ENCODE measurements around the gene GSTO2.

Gene GSTO2

DNA sequence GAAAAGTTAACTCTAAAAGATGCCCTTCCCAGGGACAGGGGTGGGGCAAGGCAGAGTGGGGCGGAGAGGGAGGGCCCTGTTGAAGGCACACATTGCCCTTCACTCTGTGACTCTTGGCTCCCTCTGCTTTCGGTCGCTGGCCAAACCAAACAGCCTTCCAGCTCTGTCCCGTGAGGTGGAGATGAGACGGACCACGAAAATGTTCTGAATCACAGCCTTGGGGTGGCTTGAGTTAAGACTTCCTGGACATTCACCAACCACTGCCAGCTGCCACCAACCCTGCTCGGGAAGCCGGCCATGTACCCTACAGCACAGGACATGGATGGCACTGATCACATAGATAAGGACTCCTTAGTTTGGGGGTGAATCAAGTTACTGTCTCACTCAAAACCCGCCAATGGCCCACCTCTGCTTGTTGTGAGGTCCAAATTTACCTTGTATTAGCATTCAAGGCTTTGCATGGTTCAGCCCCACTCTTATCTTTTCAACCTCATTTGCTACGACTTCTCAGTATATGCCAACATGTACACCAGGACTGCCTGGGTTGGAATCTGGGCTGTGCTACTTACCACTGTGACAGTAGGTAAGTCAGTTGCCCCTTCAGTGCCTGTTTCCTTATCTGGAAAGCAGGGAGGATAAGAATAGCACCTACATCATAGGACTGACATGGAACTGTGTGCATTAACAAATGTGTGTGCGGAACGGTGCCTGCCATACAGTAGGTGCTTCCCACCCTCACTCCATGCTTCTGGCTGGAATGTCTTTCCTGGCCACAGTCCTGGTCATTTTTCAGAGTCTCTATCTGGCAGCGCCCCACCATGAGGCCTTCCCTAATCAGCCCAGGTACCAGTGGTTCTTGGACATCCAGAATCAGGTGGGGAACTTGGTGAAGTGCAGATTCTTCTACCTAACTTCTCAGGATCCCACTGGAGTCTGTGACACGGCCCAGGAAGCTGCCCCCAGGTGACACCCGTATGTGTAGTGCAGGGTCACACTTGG, 41.3 kb downstream of the GSTO2 start:
- no peak for DNase-seq

DNA sequence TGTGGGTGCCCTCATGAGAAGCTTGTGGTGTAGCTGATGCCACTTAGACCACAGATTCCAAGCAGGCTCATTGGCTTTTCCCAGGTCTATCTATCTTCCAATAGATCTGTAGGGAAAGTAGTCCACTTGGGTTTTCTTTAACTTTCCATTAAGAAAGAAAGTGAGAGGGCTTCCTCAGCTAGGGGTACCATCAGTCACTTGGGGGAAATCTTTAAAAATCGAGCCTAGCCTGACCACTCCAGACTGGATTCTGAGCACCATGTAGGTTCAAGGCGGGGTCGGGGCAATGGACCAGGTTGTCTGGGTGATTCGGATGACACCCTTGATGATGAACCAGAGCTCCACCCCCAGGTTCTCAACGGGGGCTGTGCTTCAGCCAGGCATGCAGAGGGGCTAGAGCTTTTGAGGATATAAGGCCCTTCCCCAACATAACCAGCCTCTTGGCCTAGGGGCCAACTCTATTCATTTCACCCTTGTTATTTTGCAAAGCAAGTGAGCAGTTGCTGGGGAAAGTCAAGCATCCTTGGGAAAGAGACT, 42.3 kb downstream of the GSTO2 start:
- no peak for DNase-seq

DNA sequence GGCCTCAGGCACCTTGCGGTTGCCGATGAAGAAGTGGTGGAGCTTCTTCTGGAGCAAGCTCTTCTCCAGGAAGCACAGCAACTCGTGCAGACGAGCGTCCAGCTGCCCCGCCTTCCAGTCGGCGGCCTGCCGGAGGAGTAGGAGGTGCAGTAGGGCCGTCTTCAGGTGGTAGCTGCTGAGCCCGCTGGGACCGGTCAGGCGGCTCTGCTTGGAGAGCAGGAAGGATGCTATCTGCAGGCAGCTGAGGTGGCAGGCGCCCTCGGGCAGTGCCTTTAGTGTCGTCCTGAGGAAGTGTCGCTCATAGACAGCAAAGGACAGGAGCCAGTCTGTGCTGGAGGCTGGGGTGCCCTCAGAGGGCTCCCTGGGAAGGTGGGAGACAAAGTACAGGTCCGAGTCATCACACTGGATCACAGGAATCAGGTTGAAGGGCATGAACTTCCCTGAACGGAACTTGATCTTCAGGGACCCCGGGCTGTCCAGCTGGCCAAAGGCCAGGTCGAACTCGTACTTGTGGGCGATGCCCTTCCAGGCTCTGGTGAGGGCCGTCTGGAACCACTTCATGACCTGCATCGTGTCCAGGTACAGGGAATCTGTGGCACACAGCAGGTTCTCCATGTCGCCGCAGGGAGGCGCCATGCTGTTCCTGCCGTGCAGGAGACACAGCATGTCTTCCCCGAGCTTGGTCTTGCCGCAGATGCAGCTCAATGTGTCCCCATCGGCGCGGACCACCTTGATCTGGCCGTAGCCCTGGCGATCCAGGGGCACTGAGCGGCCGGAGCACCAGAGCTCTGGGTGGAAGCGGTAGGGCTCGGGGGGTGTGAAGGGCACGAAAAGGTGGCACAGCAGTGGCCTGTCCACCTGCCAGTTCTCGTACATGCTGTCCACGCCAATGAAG, 45.9 kb downstream of the GSTO2 start:
- DNase-seq, result no peak

DNA sequence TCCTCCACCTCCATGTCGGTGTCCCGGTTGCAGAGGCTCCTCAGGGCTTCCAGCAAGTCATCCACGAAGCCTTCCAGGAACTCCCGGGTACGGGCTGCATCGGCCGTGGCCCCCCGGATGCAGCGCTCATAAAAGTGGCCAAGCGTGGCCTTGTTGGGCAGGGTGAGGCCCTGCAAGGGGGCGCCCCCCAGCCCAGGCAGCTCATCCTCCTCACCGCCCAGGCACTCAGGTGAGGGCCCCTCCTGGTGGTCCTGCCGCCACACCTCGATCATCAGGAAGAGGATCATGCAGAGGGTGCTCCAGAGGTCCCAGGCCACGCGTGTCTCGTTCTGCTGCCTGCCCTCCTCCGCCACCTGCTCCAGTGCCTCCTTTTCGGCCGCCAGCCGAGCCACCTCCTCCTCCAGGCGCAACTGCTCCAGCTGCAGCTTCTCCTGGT, 46.5 kb downstream of the GSTO2 start:
- no peak for DNase-seq

DNA sequence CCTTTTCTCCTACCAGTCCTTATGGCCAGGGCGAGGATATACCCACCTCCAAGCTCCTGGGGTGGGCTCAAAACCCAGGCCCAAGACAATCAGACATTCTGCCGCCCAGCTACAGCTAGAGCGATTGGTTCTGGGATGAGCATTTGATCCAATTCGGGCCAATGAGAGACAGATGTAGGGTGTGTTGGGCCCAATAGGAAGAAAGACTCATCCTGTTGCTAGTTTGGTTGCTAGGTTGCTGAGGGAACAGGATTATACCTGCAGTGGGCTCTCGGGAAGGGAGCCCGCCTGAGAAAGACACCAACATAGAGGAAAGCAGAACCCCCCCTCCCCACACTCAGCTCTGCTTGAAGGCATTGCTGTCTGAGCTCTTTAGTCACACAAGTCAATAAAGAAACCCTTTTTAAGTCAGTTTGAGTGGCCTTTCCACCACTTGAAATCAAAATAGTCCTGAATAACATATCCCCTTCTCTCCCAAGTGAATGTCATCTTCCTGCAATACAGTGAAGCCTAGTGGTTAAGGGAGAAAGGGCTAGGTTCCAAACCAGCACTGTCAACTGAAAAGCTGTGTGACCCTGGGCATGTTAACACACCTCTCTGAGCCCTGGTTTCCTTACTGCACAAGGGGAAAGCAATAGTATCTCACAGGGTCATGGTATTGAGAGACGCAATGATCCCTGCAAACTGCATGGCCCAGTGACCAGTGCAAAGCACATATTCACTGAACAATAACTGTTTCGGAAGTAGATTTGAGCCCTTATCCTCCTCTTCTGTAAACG, 47.5 kb downstream of the GSTO2 start:
- DNase-seq, result no peak

DNA sequence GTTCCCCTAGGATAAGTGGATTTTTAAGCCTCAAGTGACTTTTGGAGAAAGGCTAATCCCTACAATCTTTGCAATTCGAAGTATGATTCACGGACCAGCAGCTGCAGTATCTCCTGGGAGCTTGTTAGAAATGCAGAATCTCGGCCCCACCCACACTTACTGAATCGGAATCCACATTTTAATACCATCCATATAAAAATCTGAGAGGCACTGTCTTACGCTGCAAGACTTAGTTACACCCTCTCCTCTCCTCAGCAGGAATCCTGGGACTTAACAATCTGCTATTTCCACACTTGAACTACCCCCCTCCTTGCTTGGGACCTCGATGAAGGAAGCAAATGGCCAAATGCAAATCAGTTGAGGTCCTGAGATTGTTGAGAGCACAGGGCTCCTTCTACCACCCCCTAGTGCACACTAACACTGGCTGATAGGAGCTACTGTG, 48.3 kb downstream of the GSTO2 start:
- DNase-seq, result no peak

DNA sequence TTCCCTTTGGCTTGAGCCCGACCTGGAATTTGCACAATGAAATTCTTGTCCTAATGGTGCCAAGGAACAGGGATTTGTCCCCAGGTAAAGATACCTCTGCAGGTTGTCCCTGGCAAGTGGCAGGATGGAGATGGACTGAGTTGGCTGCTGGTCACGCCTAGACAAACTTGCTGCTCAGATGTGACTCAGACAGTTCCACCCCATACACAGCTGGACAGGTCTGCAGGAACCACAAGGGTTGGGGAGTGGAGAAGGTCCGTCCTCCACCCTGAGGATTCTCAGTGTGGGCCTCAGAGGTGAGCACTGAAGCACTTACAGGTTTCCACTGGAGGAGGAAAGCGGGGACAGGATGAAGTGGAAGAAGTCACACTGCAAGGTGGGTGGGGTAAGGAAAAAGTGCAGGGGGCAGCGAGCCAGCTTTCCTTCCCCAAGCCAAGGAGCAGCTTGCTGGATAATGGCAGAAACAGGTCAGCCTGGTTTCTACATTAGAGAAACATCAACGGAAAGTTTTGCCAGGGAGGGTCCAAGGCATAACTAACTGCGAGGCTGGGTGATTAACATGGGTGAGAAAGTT, 48.8 kb downstream of the GSTO2 start:
- no peak for DNase-seq

DNA sequence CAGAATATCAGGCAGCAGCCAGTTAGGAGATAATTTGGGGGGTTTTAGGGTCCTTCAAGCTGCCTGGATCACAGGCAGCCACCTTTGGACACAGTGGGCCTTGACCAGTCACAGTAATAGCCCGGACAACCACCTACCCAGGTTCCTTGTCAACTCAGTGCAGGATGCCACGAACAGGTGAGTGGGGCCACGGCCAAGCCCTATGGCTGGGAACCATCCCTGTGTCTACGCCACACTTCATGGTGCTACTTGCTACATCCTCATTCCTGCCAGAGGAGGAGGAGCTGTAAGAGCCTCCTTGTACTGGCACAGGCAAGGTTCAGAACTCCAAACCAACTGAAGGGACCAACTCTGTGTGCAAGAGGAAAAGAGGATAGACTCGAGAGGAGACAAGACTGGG, 49.3 kb downstream of the GSTO2 start:
- no peak for DNase-seq

DNA sequence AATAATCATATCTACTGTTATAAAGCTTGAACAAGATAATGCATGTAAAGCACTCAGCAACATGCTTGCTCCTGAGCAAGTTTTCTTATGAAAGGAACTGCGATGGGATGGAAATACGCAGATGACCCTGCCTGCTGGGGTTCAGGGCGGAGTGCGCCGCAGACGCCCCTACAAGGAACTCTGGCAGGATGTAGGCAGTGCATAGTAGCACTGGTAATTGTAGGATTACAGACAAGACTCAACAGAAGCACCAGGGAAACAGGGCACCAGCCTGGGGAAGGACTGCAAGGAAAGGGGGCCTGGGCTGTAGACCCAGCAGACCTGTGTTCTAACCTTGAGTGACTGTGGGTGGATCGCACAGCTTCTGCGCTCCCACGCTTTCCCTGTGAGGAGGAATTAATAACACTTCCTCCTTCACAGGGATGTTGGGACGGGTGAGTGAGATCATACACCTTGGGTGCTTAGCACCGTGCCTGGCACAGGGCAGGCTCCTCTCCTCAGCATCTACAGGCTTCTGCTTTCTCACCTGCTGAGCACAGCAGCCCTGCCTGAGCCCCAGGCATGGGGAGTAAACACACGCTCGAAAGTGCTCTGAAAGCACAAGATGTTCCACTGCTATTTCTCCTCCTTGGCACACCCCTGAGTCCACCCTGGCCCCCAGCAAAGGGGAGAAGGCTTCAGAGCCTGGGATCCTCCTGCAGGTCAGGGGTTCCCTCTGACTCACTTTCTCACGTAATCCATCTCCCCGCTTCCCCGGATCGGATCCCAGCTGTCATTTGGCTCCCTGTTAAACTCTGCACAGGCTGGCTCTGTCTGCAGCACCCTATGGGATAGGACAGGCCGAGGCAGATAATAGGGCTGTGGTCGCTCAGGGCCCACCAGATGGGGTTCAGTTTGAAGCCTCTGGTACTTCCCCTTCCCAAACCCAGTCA, 50.1 kb downstream of the GSTO2 start:
- DNase-seq, result no peak

DNA sequence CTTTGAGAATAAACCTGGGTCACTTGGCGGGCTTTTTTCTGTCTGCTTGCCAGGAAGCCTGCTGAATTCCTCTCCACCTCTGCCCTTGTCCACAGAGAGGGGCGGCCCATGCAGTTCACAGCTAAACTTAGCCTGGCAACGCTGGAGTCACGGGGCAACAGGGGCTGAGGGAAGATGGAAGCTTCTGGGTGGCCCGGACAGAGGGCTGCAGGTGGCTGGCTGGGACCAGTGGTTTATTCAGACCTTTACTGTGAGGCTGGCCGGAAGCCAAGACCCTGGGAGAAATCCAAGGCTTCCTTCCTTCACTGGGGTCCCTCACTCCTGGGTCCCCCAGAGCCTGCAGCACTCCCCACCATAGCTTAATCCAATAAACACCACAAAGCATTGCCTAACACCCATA, 52.2 kb downstream of the GSTO2 start:
- DNase-seq, result no peak

DNA sequence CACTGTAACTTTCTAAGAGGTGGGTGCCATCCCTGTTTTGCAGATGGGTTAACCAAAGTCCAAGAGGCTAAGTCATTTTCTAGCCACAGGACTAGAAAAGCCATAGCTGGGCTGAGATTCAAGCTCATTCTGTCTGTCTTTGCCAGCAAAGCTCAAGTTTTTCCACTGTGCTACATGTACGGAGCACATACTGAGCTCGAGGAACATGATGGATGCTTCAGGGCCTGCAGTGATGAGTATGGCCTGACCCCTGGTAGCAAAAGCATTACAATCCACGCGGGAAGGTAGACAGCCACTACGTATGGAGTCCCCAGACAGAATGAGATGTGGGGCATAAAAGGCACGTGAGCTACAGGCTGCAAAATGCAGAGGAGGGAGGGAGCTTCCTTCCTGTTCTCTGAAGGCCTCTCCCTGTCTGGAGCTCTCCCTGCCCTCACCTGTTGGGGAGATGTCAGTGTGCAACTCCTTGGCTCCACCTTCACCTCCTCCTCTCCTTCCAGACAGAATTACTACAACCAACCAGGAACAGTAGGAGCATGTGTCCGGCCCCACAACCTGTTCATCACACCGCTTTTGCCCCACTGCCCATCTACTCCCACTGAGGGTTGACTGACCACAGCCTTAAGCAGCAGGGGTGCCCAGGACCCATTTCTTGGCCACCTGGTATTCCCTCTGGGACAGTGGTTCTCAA, 52.9 kb downstream of the GSTO2 start:
- no peak for DNase-seq

DNA sequence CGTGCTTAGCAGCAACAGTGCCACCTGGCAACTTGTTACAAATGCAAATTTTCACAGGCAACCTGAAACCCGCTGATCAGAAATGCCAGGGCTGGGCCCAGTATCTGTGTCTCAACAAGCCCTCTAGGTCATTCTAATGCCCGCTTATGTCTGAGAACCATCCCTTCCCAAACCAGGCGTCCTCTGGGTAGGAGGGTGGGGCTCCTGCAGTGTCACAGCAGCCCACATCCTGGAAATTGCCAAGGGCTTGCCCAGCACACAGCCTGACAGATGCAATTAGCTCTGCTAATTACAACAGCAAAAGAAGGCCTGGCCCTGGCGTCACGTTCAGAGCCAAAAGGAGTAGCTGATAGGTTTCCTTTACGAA, 53.4 kb downstream of the GSTO2 start:
- DNase-seq, result peak; percentile 27

DNA sequence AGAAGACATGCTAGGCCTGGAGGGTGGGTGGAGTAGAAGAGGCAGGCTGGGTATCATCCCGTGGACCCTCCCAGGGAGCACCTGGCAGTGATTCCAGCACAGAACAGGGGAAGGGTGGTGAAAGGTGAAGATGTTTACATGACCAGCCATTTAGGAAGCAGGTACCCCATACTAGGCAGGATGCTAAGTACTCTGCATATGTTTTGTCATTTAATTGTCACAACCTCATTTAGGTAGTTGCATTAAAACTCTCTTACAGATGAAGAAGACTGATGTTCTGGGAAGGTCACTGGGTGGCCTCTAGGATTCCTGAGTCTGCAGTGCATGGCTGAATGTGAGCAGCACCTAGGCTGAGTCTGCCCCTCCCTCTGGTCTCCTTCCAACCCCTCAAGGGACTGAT, 54.1 kb downstream of the GSTO2 start:
- DNase-seq, result no peak

DNA sequence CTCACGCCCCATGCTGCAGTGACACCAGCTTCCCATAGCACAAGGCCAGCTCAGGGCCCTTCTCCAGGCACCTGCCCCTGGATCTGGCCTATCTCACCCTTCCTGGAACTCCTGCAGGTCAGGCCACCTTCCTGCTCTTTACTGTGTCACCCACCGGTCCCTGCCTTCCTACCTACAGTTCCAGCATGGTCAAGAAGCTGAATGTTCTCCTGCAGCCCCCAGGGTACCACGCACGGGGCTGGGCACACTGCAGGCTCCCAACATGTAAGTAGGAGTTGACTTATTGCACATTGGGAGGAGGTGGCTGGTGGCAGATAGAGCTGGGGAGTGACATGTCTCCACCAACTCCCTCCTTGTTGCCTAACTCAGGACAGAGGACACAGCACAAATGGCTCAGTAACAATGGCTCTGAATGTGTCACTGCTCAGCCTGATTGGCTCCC, 54.8 kb downstream of the GSTO2 start:
- DNase-seq, result no peak

DNA sequence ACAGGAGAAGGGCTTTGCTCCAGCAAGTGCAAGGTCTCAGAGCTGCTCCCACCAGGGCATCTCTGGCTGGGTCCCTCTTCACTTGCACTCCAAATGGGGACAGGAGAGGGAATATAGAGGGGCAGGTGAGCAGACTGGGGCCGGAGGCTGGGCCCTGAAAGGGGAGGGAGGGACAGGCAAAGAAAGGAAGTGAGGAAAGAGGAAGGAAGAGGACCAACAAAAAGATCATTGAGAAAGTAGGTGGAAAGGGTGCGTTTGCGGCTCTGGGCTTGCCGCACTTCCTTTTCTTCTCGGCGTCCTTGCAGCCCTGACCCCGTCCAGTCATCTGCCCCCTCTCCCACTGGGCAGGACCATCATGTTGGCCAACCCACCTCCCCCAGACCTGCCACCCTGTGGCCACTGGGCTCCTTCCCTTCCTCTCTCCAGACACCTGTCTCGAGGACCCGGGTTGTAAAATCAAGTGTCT, 55.3 kb downstream of the GSTO2 start:
- no peak for DNase-seq

DNA sequence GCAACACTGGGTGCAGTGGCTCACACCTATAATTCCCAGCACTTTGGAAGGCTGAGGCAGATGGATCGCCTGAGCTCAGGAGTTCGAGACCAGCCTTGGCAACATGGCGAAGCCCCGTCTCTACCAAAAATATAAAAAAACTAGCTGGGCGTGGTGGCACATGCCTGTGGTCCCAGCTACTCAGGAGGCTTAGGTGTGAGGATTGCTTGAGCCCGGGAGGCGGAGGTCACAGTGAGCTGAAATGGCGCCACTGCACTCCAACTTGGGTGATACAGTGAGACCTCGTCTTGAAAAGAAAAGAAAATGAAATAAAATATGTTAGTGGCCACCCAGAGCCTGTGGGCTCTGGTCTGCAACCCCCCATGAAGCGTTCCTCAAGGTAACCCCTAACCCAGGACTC, 55.9 kb downstream of the GSTO2 start:
- DNase-seq, result no peak

DNA sequence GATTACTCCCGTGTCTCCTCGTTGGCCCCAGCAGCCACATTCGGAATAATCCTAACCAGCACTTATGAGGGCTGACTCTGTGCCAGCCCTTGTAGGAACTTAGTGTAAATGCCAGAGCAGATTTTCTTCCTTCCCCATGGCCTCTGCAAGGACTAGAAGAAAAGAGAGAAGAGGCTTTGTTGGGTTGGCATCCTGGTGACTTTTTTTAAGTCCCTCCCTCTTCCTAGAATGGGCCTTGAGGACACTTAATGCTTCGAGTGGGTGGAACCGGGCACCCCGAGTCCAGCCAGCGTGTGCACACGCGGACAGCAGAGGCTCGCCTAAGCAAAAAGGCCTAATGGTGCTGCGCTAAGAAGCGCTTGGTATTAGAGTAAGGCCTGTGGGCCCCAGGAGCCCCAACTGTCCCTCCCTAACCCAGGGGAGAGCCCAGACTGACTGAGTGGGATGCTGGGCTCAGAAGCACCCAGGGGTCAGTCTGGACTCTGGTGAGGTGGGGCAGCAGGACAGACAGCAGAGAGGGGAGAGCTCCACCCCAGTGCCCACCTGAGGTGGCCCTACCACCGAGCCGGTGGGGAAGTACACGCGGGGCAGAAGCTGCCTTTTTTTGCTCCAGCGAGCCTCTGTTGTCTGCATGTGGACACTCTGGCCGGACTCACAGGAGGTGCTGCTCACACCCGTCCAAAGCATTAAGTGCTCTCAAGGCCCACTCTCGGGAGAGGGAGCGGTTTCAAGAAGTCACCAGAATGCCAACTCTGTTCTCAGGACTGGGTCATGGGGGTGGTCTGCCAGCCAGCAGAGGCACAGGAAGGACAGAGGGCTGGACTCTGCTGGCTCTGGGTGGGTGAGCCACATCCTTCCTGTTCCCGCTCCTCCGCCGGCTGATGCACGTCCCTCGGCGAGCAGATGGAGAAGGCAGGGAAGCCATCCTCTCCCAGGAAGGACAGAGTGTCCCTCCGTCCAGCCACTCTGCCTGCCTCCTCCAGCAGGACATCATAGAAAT, 56.8 kb downstream of the GSTO2 start:
- DNase-seq, result no peak

DNA sequence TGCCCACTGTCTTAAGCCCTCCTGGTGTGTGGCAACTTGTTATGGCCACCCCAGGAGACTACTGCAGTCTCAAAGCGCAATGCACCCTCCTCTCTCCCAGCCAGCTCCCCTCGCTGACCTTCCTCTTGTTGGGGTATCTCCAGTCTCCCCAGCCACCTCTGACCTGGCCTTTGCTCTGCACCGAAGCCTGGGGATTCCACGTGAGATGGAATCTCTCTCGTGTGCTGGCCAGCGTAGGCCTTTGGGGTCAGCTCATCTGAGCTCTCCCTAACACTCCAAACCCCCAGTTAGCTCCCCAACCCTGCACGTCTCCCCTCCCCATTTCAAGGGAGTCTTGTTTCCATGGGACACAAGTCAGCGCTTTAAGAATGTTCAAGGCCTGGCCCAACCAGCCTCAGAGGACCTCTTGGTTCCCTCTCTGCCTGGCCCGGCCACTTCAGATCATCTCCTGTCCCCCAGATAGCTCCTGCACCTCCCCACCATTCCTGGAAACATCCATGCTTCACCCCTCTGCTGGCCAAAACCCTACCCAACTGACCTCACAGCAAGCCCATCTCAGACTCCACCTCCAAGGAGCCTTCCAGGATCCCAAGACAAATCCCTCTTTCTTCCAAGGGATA, 58.1 kb downstream of the GSTO2 start:
- DNase-seq, result no peak

Measured in NCI-H1694 (cell line).